GM21619 (cell line): ENCODE data around the gene TRPV3.
A peak's percentile ranks its signal among the peaks of the same experiment; 100 is the strongest.
"Not testable (repeated sequence)": the region's sequence is repeated elsewhere in the genome, so short reads cannot be mapped to it uniquely, and the experiment has no call there.

Experiments used
- ATAC-seq: cut with Tn5 transposase; IDR thresholded peaks from one replicate; pipeline ENCODE4 v1.9.1; 2021; ENCODE audit not compliant: unreplicated experiment

Gene TRPV3

DNA sequence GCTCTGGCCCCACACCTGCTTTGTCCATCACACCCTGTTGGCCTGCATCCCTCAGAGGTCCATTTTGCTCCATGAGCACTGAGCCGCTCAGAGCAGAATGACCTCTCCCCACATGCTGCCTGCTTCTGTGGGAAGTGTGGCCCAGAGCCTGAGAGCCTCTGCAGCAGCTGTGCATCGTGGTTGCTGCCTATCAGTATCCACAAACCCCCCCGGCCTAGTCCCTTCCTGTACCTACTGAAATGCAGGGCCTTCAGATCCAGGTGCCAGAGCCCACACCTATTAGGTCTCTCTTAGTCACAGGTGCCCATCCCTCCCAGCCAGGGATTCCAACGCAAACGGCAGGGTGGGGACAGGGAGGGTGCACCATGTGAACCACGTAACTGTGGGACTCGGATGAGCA, 16.6 kb upstream of the TRPV3 start:
- no peak for ATAC-seq

DNA sequence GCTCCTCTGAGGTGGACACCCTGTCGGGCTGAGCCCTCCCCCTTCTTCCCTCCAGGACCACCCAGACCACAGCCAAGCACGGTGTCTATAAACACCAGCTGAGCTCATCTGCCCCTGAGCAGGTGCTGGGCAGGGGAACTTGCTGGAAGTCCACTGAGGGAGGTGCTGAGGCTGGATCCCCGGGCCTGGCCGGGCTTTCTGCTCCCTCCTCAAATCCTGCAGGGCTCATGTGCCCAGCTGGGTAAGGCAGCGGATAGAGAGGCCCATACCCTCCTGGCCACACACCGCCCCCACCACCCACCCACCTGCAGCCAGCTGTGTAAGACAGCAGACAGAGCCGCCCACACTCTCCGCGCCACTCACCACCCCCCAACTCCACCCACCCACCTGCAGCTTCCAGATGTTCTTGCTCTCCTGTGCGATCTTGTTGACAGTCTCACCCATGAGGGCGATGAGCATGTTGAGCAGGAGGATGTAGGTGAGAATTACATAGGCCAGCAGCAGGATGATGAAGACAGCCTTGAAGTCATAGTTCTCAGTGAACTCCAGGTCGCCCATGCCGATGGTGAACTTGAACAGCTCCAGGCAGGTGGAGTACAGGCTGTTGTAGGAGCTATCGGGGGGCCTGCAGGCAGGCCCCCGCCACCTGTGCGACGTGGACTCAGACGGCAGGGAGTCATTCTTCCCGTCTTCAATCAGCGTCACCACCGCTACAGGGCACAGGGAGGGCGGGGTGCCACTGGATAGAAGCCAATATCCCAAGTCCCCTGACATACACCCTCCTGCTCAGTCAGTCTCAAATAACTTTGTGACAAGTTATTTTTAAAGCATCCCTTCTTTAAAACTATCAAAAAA, 15.9 kb upstream of the TRPV3 start:
- no peak for ATAC-seq

DNA sequence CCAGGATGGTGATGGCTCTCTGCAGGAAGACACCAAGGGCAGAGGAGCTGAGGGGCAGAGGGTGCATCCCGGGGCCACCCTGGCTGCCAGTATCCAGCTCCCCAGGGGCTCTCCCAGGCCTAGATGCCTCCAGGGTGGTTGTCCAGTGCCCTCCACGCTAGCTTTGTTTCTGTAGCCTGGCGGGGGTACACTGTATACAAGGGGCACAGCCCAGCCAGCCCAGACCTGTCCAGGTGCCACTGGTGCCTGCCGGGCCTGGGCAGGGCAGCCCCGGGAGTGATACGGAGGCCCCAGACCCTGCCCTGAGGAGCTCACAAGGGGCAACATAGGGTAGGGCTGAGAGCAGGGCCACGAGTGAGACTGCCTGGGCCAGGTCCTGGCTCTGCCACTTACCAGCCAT, 14.6 kb upstream of the TRPV3 start:
- no peak for ATAC-seq

DNA sequence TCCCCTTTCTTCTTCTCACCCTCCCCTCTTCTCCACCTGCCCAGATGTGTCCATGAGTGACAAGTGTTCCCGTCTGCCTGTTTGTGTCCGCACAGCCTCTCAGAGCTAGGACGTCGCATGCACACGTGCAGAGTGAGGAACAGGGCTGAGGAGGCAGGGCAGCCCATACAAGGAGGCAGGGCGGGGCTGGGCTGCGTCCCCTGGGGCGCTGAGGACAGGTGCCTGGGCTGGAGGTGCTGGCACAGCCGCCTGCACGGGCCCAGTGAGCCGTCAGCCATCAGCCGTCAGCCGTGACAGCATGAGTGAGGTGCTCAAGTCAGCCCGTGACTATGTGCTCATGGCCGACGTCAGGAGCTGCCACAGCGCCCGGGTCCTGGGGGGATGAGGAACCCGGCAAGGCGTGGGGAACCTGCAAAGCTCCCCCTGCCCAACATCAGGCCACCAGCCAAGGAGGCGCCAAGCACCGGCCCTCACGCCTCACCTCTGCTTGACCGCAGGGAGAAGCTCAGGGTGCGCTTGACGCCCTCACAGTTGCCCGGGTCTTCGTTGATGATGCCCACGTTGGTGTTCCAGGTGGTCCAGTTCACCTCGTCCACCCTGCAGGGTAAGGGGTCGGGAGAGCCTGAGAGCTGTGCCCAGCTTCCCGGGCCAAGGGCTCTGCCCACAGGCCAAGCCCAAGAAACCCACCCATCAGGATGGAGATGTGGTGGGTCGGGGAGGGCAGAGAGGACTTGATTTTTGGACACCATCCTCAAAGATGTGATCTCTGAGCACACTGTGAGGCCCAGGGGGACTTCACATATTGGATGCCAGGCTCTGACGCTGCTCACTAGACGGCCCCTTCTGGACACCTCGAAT, 13.7 kb upstream of the TRPV3 start:
- no peak for ATAC-seq

DNA sequence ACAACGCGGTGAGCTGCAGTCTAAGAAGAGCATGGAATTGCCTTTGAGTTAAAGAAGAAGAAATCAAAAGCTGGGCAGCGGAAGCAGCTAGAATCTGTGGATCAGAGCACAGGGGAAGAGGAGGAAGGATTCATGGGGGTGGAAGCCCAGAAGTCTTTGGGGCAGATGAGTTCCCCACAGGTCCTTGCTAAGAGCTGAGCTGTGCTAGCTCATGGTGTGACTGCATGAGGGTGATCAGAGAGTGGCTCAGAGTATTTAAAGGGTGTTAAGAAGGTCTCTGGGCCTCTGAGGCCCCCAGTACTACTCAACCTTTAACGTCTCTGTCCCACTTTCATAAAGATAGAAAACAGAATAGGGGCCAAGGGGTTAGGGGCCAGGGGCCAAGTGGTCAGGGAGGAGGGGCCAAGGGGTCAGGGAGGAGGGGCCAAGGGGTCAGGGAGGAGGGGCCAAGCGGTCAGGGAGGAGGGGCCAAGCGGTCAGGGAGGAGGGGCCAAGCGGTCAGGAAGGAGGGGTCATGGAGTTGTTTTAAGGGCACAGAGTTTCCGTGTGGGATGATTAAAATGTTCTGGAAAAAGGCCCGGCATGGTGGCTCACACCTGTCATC, 12.0 kb upstream of the TRPV3 start:
- no peak for ATAC-seq

DNA sequence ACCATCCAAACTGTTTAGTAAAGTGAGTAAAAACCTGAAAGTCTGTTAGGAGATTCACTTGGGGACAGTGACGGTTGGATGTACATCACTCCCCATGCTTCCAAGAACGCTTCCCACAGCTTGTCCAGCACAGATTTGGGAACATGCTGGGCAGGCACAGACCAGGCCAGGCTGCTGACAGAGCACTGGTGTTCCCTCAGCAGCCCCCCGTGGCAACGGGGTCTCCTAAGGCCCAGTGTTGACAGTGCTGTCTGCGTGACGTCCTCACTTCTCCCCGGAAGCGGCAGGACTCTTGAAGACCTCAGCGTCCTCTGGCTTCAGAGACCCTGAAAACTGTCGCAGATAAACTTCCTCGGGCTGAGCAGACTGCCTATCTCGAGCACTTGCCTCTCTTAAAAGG, 8.9 kb upstream of the TRPV3 start:
- ATAC-seq, result no peak

DNA sequence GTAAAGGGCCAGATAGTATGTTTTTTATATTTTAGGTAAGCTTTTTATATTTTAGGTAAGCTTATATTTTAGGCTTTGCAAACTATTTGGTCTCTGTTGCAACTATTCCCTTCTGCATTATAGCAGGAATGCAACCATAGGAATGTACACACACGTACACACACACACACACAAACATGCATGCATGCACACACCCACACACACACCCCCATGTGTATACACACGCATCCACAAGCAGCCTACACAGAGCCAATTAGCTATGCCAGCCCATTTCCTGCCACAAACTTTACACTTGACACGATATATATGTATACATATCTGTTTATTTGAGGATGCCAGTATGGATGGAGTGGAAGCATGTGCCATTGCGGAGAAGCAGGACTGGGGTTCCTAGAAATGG, 7.5 kb upstream of the TRPV3 start:
- no peak for ATAC-seq

DNA sequence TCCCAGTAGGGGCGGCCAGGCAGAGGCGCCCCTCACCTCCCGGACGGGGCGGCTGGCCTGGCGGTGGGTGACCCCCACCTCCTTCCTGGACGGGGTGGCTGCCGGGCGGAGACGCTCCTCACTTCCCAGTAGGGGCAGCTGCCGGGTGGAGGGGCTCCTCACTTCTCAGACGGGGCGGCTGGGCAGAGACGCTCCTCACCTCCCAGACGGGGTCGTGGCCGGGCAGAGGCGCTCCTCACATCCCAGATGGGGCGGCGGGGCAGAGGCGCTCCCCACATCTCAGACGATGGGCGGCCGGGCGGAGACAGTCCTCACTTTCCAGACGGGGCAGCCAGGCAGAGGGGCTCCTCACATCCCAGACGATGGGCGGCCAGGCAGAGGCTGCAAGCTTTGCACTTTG, 6.6 kb upstream of the TRPV3 start:
- ATAC-seq, result not testable (repeated sequence)

DNA sequence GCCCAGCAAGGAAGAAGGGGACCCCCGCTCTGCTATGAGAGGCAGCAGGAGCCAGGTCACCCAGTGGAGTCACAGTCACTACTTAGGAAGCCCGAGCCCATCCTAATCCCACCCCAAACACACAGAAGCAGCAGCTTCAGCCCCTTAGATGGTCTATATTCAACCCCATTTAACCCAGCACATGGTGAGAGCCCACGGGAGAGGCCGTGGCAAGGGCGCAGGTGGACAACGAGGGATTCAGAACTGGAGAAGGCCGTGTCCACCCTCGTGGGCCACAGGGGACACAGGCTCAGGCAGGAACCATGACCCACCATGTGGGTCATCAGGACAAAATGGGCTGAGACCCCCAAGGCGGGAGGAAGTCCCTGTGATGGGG, 1.6 kb upstream of the TRPV3 start:
- no peak for ATAC-seq

DNA sequence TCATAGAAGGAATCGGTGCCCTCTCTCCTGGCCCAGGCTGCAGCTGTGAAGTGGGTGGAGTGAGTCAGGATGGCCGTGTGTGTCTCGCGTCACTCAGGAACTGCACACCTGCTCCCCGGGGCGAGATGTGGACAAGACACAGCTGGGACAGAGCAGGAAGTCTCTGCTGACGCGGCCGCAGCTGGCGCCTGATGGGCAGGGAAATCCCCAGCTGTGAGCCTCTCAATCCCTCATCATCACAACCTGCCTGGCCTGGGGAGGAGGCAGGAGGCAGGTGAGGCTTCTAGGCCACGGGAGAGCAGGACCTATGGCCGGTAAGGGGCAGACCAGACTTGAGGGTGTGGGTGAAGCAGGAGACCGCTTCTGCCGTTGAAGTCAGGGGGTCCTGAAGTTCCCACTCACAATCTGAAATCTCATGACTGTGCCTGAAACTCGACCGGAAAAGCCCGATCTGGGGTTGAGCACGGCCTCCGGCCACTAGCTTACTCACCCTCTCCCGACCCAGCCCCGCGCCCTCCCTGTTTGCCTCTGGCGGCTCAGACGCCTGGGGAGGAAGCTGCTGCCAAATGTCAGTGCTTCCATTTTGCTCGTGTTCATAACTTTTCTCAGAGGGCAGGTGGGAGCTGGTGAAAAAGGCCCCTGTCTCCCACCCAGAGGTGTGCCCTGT, 1.1 kb upstream of the TRPV3 start:
- peak; percentile 71 for ATAC-seq

DNA sequence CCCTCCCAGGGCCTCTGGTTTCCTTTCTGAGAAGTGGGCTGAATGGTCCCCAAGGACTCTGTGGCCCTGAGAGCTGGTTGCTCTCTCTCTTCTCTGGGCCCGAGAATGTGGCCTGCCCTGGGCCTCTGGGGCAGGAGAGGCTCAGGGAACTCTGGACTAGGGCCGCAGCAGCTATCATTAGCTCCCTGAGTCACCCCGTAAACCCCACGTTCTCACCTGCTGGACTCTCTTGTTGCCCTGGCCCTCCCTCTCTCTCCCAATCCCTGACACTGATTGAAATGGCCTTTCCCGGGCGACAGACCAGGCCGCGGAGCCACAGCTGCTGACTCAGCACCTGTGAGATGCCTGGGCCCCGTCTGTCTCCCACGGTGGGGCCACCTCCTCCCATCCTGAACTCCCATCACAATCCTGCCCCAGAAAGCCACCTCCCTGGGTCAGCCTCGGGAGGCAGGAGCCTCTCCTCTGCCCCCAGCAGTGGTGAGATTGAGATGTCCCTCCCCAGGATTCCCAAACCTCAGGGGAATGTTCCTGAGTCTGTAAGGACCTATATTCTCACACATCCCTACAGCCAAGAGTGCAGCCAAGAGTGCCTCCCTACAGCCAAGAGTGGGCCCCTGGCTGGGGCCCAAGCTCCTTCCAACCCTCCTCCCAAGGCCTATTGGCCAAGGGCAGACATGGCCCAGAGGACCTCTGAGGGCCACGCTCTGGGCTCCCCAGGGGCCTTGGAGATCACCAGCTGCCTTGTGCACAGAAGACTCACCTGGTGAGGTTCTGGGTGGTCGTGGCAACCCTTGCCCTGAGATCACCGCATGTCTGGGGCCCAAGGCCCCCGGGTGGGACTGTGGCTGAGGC, 470 bp downstream of the TRPV3 start:
- ATAC-seq, result peak; percentile 1

DNA sequence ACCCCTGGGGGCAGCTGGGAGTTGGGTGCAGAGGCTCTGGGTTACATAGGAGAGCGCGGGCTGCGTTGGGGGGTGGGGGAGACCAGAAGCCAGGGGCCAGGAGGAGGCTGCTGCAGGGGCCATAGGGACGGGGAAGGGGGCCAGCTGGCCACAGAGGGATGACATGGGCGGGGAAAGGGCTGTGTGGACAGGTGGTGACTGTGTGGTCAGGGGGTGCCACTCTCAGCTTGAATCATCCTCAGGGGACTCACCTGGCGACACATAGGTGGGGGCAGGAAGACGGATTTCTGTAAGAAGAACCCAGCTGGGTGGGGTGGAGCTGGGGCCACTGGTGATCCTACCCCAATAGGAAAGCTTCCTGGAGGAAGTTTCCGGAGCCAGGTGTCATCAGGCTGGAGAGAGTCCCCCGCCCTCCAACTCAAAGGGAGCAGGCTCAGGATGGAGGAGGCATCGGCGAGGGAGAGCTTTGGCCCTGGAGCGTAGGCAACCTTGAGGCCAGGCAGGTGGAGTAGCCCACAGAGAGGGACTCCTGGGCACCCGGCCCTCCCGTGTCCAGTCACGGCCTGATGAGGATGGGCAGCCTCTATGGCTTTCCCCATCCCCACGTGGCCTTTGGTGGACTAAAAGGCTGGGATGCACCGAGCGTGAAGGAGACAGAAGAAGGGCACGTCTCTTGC, 1.2 kb downstream of the TRPV3 start:
- no peak for ATAC-seq

DNA sequence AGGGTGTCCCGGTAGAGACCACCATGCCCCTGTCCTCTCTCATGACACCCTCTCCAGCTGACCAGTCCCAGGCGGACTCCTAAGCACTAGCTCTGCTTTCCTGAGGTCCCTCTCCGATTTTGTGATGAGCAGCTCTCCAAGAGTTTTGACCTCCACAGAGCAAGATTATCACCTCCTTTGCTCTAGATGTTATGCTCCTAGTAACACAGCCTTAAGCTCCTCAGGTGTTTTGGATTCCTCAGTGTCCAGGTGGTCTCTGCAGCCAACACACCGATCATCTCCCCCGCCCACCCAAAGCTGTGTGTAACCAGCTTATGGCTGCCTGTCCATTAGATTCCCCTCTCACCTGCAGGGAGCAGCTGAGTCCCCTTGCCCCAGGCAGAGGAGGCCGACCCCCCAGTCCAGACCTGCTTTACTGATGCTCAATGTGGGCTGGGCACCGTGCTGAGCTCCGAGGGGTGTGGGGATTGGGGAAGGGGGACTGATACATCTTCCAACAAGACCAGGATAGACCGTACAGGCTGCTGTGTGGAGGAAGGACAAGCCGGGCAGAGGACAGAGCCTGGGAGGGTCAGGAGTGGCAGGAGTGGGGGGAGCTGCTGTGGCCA, 2.3 kb downstream of the TRPV3 start:
- no peak for ATAC-seq

DNA sequence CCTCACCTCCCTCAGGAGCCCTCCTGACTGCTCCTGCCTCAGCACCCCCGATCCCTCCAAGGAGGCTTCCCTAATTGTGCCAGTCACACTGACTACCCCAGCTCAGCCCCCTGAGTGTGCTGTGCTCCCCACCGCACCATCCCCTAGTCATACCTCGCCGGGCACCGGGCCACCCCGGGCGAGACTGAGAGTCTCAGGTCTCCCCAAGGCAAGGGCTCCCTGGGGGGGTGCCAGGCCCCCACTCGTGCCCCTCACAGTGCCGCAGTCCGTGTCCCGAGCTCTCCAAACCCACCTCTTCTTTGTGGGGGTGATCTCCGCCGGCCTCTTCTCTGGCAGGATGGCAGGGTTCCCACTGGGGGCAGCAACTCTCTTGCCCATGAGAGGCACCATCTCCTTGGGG, 3.2 kb downstream of the TRPV3 start:
- ATAC-seq, result no peak

DNA sequence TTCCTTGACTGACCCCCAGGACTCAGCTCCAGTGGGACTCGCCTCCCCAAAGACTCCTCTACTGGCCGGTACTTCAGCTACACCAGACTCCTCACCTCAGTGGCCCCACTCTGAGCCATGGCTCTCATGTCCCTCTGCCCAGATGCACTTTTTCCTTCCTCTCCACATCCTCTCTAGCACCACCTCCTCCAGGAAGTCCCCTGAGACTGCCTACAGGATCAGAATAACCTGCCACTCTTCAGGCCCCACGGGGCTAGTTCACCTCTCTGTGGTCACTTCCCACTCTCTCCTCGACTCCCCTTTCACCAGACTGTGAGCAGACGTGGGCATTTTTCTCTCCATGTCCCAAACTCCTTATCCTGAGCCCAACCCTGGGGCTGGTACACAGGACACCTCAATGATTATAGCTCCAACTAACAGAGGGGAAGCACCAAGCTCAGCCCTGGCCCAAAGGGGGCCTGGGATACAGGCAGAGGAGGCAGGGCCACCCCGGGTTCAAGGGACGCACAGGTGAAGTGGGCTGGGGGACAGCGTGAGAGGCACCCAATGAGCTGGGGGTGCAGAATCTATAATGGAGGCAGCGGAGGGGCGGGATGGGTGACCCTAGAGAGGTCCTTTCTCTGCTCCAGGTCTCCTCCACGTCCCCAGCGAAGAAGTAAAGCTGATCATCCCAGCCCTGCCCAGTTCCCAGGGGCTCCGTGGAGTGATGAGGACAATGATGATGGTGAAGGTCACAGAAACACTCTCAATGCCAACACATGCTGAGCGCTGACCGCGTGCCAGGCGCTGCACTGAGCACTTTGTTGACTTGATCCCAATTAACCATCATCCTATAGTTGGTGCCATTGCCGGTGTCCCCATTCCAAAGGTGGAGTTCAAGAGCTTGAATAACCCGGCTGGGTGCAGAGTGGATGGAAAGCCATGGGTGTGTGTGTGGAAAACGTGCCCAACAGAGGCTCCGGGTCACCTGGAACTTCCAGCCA, 3.9 kb downstream of the TRPV3 start:
- ATAC-seq, result no peak

DNA sequence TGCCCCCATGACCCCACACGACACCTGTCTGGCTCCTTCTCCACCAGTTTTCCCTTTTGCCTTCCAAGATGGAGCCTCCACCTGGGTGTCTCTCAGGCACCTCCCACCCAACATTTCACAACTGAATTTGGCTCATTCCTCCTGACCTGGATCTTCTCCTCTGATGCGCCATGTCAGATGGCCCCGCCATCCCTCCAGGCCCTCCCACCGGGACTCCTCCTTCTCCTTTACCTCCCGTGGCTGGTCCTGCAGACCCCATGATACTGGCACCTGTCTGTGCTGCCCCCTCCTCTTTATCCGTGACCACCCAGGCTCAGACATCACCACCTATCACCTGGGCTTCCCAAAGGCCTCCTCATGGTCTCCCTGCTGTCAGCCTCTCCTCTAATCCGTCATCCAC, 4.7 kb downstream of the TRPV3 start:
- ATAC-seq, result no peak

DNA sequence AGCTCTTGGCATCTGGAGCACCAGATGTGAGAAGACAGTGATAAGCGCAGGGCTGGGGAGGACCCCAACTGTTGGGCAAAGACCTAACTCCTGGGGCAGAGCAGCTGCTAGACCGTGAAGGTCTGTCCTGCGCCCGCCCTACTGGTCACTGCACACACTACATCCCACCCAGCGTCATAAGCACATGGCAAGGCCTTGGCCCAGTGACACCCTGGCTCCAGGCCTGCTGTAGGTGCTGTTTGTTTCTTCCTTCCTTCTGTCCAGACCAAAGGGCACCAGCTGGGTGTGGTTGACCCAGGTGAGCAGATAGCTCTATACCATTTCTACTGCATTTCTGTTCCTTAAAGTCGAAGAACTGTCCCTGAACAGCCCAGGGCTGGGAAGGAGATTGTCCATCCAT, 6.4 kb downstream of the TRPV3 start:
- no peak for ATAC-seq

DNA sequence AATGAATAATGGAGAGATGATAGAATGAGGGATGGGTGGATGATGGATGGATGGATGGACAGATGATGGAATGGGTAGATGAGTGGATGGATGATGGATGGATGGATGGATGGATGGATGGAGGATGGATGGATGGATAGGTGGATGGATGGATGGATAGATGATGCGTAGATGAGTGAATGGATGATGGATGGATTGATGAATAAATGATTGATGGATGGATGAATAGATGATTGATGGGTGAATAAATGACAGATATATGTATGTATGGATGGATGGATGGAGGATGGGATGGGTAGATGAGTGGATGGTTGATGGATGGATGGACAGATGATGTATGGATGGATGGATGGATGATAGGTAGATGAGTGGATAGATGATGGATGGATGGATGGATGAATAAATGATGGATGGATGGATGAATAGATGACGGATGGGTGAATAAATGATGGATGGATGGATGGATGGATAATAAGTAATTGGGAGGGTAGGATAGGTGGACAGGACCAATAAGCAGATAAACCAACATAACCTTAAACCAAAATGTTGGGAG, 7.9 kb downstream of the TRPV3 start:
- ATAC-seq, result no peak
